ENCODE measurements around the gene SYNDIG1. TPM values are rescaled to one million over a fixed set of nuclear protein-coding genes. Genes with fewer than 3 reads are reported as not detected.
A peak's percentile ranks its signal among the peaks of the same experiment; 100 is the strongest.

Gene SYNDIG1
- total RNA-seq, 1 experiment from 2014 or later: 17.9 TPM

- Histone ChIP-seq H3K4me1 (ENCODE audit: insufficient read depth, low read length, poor library complexity, severe bottlenecking) (peaks cover 49% of the 10 kb centered on the region), H3K27ac (ENCODE audit: low read depth, low read length, poor library complexity, severe bottlenecking) (peak overlapping the region; percentile 3), H3K36me3 (ENCODE audit: insufficient read depth, low read length, poor library complexity, severe bottlenecking) (no peaks in the 10 kb centered on the region), H3K9me3 (ENCODE audit: low read depth, low read length, poor library complexity, severe bottlenecking) (no peaks in the 10 kb centered on the region), H3K27me3 (replicated peaks; ENCODE audit: insufficient read depth, low read depth, low read length, poor library complexity) (no peaks in the 10 kb centered on the region), H3K4me3 (ENCODE audit: low read depth, low read length, poor library complexity, severe bottlenecking) (no peak overlapping the region)
- intact Hi-C loops (cut with micrococcal nuclease; ENCODE audit: unreplicated experiment): loop anchor here (5.0 kb wide), 2 partner anchors 38 to 178 kb away; no protein-coding TSS in a partner anchor
- BruUV-seq (replicated peaks): no TSS peak
- TF ChIP-seq CTCF (conservative IDR thresholded peaks at IDR 0.05; ENCODE audit: low read depth, low read length) (no peak), EZH2 (IDR thresholded peaks at IDR 0.05; ENCODE audit: borderline replicate concordance, low read depth, low read length, poor library complexity, severe bottlenecking) (no peak)
- no peak for DNase-seq (ENCODE audit: low spot score)
- ChIA-PET CTCF (no interaction called here), POLR2A (ENCODE audit: low non-redundant PET) (no interaction called here)
These were observed 180.5 kb downstream of the SYNDIG1 start for GRCh38 chr20:24649787-24650490.

DNA sequence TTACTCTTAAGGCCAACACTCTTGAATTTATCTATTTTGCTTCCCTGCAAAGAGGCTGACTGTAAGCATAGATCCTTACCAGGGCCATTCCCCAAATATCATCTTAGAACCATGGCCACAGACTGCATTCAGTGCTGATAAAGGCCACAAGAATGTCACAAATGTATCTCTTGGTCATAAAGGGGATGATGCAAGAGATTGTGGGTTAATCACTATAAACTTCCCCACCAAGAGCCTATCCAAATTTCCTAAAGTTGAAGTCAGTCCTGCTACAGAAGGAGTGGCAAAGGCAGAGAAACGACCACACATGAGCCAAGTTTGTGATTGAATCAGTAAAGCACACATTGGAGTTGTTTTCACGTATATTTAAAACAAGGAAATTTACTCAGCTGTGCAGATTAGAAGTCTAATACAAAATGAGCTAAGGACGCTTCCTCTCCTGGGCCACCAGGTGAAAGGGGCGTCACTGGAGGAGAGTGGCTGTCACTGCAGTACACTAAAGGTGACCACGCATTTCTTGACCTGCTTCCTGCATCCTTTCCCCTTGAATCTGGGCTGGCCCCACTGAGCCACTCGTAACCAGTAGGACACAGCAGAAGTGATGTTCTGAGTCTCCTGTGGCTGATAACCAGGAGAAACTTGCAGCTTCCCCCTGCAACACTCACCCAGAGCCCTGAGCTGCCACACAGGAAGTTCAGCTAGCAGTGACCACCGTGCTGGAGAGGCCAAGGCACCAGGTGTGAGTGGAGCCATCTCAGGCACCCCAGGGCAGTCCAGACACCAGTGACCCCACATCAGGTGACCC lies 181.9 kb downstream of the SYNDIG1 start:
- no peak for DNase-seq (ENCODE audit: low spot score)
- POLR2A ChIA-PET (ENCODE audit: low non-redundant PET): no interaction called here

DNA sequence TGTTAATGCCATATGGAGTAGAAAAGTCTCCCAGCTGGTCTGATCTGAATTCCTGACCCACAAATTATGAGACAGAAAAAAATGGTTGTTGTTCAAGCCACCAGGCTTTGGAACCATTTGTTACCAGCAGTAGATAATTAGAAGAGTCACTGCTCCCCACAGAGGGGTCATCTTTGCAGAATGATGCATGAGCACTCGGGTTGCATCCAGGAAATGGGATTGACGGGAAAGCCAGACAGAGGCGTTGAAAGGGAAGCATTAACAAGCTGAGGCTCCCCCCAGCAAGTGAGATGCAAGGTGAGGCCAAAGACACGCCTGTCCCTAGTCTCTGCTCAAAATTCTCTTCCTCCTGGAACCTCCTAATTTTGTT lies 182.5 kb downstream of the SYNDIG1 start:
- Histone ChIP-seq H3K36me3 (ENCODE audit: insufficient read depth, low read length, poor library complexity, severe bottlenecking) (no peaks in the 10 kb centered on the region), H3K27ac (ENCODE audit: low read depth, low read length, poor library complexity, severe bottlenecking) (peak overlapping the region; percentile 94)
- intact Hi-C loops (cut with micrococcal nuclease; ENCODE audit: unreplicated experiment): loop anchor here (5.0 kb wide), 1 partner anchor 40 kb away; no protein-coding TSS in a partner anchor

More for the DNA sequence above, 181.9 kb downstream of the SYNDIG1 start:
- Histone ChIP-seq H3K9me3 (ENCODE audit: low read depth, low read length, poor library complexity, severe bottlenecking) (no peaks in the 10 kb centered on the region), H3K4me3 (ENCODE audit: low read depth, low read length, poor library complexity, severe bottlenecking) (no peak overlapping the region), H3K27me3 (replicated peaks; ENCODE audit: insufficient read depth, low read depth, low read length, poor library complexity) (no peaks in the 10 kb centered on the region), H3K36me3 (ENCODE audit: insufficient read depth, low read length, poor library complexity, severe bottlenecking) (no peaks in the 10 kb centered on the region), H3K27ac (ENCODE audit: low read depth, low read length, poor library complexity, severe bottlenecking) (peak overlapping the region; percentile 94), H3K4me1 (ENCODE audit: insufficient read depth, low read length, poor library complexity, severe bottlenecking) (peaks cover 62% of the 10 kb centered on the region)
- TF ChIP-seq CTCF (conservative IDR thresholded peaks at IDR 0.05; ENCODE audit: low read depth, low read length) (no peak), EZH2 (IDR thresholded peaks at IDR 0.05; ENCODE audit: borderline replicate concordance, low read depth, low read length, poor library complexity, severe bottlenecking) (no peak)
- no TSS peak for BruUV-seq (replicated peaks)
- intact Hi-C loops (cut with micrococcal nuclease; ENCODE audit: unreplicated experiment): loop anchor here (5.0 kb wide), 1 partner anchor 39 kb away; no protein-coding TSS in a partner anchor
- CTCF ChIA-PET: no interaction called here

More for the DNA sequence above, 182.5 kb downstream of the SYNDIG1 start:
- no TSS peak for BruUV-seq (replicated peaks)
- Histone ChIP-seq H3K4me1 (ENCODE audit: insufficient read depth, low read length, poor library complexity, severe bottlenecking) (peaks cover 67% of the 10 kb centered on the region), H3K9me3 (ENCODE audit: low read depth, low read length, poor library complexity, severe bottlenecking) (no peaks in the 10 kb centered on the region), H3K27me3 (replicated peaks; ENCODE audit: insufficient read depth, low read depth, low read length, poor library complexity) (no peaks in the 10 kb centered on the region), H3K4me3 (ENCODE audit: low read depth, low read length, poor library complexity, severe bottlenecking) (no peak overlapping the region)
- POLR2A ChIA-PET (ENCODE audit: low non-redundant PET): no interaction called here
- TF ChIP-seq CTCF (conservative IDR thresholded peaks at IDR 0.05; ENCODE audit: low read depth, low read length) (no peak), EZH2 (IDR thresholded peaks at IDR 0.05; ENCODE audit: borderline replicate concordance, low read depth, low read length, poor library complexity, severe bottlenecking) (no peak)
- CTCF ChIA-PET: no interaction called here
- DNase-seq (ENCODE audit: low spot score): no peak

All from A673 (cell line).